Ovary (tissue), 3 donors: Measurements from ENCODE around the gene MYADML2.

Experiments used
- EP300 ChIP-seq: sonication (generic); formaldehyde crosslinking; IDR thresholded peaks from one replicate; pipeline ENCODE4 v1.6.1; 2017; ENCODE audit warnings: antibody characterized with exemption
- TF ChIP-seq, protein P1 (sequence below), 3 donors: fragments of 450-650 bp in 2 of 3; fragments of 200-600 bp in 1 of 3; IDR thresholded peaks; one replicate each; pipeline versions ENCODE4 v1.5.1 to v1.8.0; 2016 to 2022; ENCODE audit warnings: antibody characterized with exemption in 3 of 3, mild to moderate bottlenecking in 1 of 3
- donor health status: DM: no; HTN: no; CAD: no.

DNA sequence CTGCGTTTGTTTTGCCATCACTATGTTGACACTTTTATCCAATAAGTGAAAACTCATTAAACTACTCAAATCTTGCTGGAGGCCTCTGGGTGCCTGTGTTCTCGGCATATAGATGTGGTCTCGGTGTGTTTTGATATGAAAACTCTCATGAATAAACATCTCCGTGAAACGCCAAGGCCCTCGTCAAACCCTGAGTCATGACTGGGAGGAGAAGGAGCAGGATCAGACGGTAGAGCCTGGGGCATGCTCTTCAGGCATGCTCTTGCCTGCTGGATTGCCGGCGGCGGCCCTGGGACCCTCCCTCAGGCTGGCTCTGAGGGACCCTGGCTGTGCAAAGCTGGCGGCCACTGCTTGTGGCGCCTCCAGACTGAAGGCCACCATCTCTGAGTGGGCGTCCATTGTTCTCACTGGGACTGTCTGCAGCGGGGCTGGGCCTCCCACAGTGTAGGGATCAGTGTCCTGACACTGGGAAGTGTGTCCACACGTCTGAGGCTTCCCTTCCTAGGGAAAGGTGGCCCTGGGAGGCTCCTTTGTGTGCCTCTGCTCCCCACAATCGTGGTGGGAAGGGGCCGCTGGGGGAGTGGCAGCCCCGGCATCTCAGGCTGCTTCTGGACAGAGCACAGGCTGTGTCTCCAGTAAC lies 46.7 kb downstream of the MYADML2 start:
- TF ChIP-seq, protein P1, sequence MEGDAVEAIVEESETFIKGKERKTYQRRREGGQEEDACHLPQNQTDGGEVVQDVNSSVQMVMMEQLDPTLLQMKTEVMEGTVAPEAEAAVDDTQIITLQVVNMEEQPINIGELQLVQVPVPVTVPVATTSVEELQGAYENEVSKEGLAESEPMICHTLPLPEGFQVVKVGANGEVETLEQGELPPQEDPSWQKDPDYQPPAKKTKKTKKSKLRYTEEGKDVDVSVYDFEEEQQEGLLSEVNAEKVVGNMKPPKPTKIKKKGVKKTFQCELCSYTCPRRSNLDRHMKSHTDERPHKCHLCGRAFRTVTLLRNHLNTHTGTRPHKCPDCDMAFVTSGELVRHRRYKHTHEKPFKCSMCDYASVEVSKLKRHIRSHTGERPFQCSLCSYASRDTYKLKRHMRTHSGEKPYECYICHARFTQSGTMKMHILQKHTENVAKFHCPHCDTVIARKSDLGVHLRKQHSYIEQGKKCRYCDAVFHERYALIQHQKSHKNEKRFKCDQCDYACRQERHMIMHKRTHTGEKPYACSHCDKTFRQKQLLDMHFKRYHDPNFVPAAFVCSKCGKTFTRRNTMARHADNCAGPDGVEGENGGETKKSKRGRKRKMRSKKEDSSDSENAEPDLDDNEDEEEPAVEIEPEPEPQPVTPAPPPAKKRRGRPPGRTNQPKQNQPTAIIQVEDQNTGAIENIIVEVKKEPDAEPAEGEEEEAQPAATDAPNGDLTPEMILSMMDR (IDR thresholded peaks at IDR 0.05): no peak
- TF ChIP-seq EP300: no peak
